Esophagus mucosa (tissue), 1 donor: ENCODE data around the gene DNAJC7. TPM values are rescaled to one million over a fixed set of nuclear protein-coding genes. Genes with fewer than 3 reads are reported as not detected.

Experiments
- ATAC-seq: fragments of 200-7000 bp; cut with Tn5 transposase; one replicate; pipeline ENCODE4 v1.9.1; 2020
- total RNA-seq: library from RNA; stranded (reverse); gene quantifications from one replicate; pipeline ENCODE4 v1.2.4, GENCODE V29; 2023
- donor health status: DM: yes; HTN: yes; CAD: no.

The DNAJC7 gene
- 75.5 TPM for total RNA-seq

GRCh38 chr17:42016941-42017865 is at the start of gene DNAJC7:
Gene DNAJC7 (minus strand): TSS chr17:42017439. CDS start chr17:42017416, 23 bp downstream.
- peak; percentile 86 for ATAC-seq

- ATAC-seq, result no peak
Observed at GRCh38 chr17:42065201-42065600, 48.0 kb upstream of the DNAJC7 start.

GRCh38 chr17:42062681-42063080 is 45.4 kb upstream of the DNAJC7 start:
- ATAC-seq, result no peak

- ATAC-seq, result no peak
Observed at GRCh38 chr17:42061646-42062487, 44.6 kb upstream of the DNAJC7 start.

GRCh38 chr17:42060231-42060630 is 43.0 kb upstream of the DNAJC7 start:
- ATAC-seq, result no peak

GRCh38 chr17:42059815-42060214 is 42.6 kb upstream of the DNAJC7 start:
- ATAC-seq, result no peak

GRCh38 chr17:42058063-42058462 is 40.8 kb upstream of the DNAJC7 start:
- ATAC-seq, result no peak

- ATAC-seq, result no peak
Observed at GRCh38 chr17:42056635-42057034, 39.4 kb upstream of the DNAJC7 start.

GRCh38 chr17:42055496-42055895 is 38.3 kb upstream of the DNAJC7 start:
- no peak for ATAC-seq

GRCh38 chr17:42055027-42055426 is 37.8 kb upstream of the DNAJC7 start:
- ATAC-seq, result no peak

- ATAC-seq, result no peak
Observed at GRCh38 chr17:42053731-42054500, 36.7 kb upstream of the DNAJC7 start.

- ATAC-seq, result no peak
Observed at GRCh38 chr17:42052346-42052877, 35.2 kb upstream of the DNAJC7 start.

- no peak for ATAC-seq
Observed at GRCh38 chr17:42051645-42052044, 34.4 kb upstream of the DNAJC7 start.

GRCh38 chr17:42051013-42051400 is 33.8 kb upstream of the DNAJC7 start:
- ATAC-seq, result no peak

GRCh38 chr17:42050393-42051012 is 33.3 kb upstream of the DNAJC7 start, which contains the start of gene C17orf113:
Gene C17orf113 (minus strand): TSS chr17:42050601. CDS start chr17:42043376, 7,225 bp downstream.
- peak; percentile 63 for ATAC-seq

- no peak for ATAC-seq
Observed at GRCh38 chr17:42049834-42050392, 32.7 kb upstream of the DNAJC7 start.

- no peak for ATAC-seq
Observed at GRCh38 chr17:42047343-42047742, 30.1 kb upstream of the DNAJC7 start.

- ATAC-seq, result no peak
Observed at GRCh38 chr17:42045719-42046118, 28.5 kb upstream of the DNAJC7 start.

GRCh38 chr17:42042598-42043319 is 25.5 kb upstream of the DNAJC7 start:
- no peak for ATAC-seq

GRCh38 chr17:42041619-42042018 is 24.4 kb upstream of the DNAJC7 start:
- no peak for ATAC-seq

GRCh38 chr17:42040818-42041217 is 23.6 kb upstream of the DNAJC7 start:
- no peak for ATAC-seq
